HepG2 (cell line): ENCODE results near the gene ELP1. TPM values are rescaled to one million over a fixed set of nuclear protein-coding genes. Genes with fewer than 3 reads are reported as not detected.
A peak's percentile ranks its signal among the peaks of the same experiment; 100 is the strongest.

Source experiments
- AGO2 ChIP-seq: fragments of 200-400 bp; formaldehyde crosslinking; optimal IDR thresholded peaks from 2 replicates; pipeline ENCODE3; 2017; ENCODE audit warnings: mild to moderate bottlenecking, low read depth, low read length, moderate library complexity
- ARID4A ChIP-seq: sonication (generic); formaldehyde crosslinking; IDR thresholded peaks from 2 replicates; pipeline ENCODE4 v1.5.0; 2020; ENCODE audit warnings: mild to moderate bottlenecking, missing genetic modification reagents, borderline replicate concordance
- CEBPB ChIP-seq: IDR thresholded peaks from 2 replicates; pipeline ENCODE4 v1.6.1; 2011; ENCODE audit warnings: low read depth, low read length, improper control_type of control experiment, borderline replicate concordance
- HOXA3 ChIP-seq: sonication (generic); formaldehyde crosslinking; IDR thresholded peaks from 2 replicates; pipeline ENCODE4 v1.5.0; 2020; ENCODE audit warnings: missing genetic modification reagents
- KLF11 ChIP-seq: IDR thresholded peaks from 2 replicates; pipeline ENCODE4 v1.6.1; 2016; ENCODE audit warnings: missing compliant biosample characterization
- NFAT5 ChIP-seq: sonication (generic); formaldehyde crosslinking; IDR thresholded peaks from 2 replicates; pipeline ENCODE4 v1.4.0; 2020; ENCODE audit warnings: missing genetic modification reagents
- NR3C1 ChIP-seq: sonication (generic); formaldehyde crosslinking; IDR thresholded peaks from 2 replicates; pipeline ENCODE4 v1.4.0; 2020; ENCODE audit warnings: missing genetic modification reagents
- PHF8 ChIP-seq: sonication (generic); formaldehyde crosslinking; IDR thresholded peaks from 2 replicates; pipeline ENCODE4 v1.5.0; 2020; ENCODE audit warnings: missing genetic modification reagents
- SIN3A ChIP-seq: IDR thresholded peaks from 2 replicates; pipeline ENCODE4 v1.6.1; 2011; ENCODE audit warnings: low read depth, mild to moderate bottlenecking, control low read depth, low read length, borderline replicate concordance
- SP4 ChIP-seq: sonication (generic); formaldehyde crosslinking; IDR thresholded peaks from 2 replicates; pipeline ENCODE4 v1.8.1; 2023; ENCODE audit warnings: mild to moderate bottlenecking, missing genetic modification reagents
- SRSF4 ChIP-seq: fragments of 200-400 bp; formaldehyde crosslinking; IDR thresholded peaks from one replicate; pipeline ENCODE4 v1.6.1; 2018; ENCODE audit warnings: mild to moderate bottlenecking, low read depth, low read length, moderate library complexity; ENCODE audit not compliant: poor library complexity, severe bottlenecking
- SSRP1 ChIP-seq: IDR thresholded peaks from 2 replicates; pipeline ENCODE4 v1.6.1; 2016; ENCODE audit warnings: control low read depth
- ZKSCAN8 ChIP-seq: IDR thresholded peaks from 2 replicates; pipeline ENCODE4 v1.6.1; 2016; ENCODE audit warnings: borderline replicate concordance, missing genetic modification reagents, missing compliant biosample characterization
- ZMYM2 ChIP-seq: sonication (generic); formaldehyde crosslinking; IDR thresholded peaks from 2 replicates; pipeline ENCODE4 v1.8.0; 2022; ENCODE audit warnings: mild to moderate bottlenecking, missing genetic modification reagents
- ZNF121 ChIP-seq: sonication (generic); formaldehyde crosslinking; IDR thresholded peaks from 2 replicates; pipeline ENCODE4 v1.5.0; 2020; ENCODE audit warnings: mild to moderate bottlenecking, missing genetic modification reagents
- ZNF563 ChIP-seq: sonication (generic); formaldehyde crosslinking; IDR thresholded peaks from 2 replicates; pipeline ENCODE4 v1.8.0; 2022; ENCODE audit warnings: mild to moderate bottlenecking, moderate library complexity, missing genetic modification reagents
- ZNF770 ChIP-seq: sonication (generic); formaldehyde crosslinking; IDR thresholded peaks from 2 replicates; pipeline ENCODE4 v1.5.0; 2020; ENCODE audit warnings: mild to moderate bottlenecking, missing genetic modification reagents
- ZNF773 ChIP-seq: sonication (generic); formaldehyde crosslinking; IDR thresholded peaks from 2 replicates; pipeline ENCODE4 v1.4.0; 2020; ENCODE audit warnings: missing genetic modification reagents, borderline replicate concordance
- polyA plus RNA-seq, 8 experiments: library from polyadenylated mRNA; depleted of rRNA in 3 of 8; stranded (reverse) in 7 of 8; unstranded in 1 of 8; fragments of >200 nt; fragmentation: Illumina TruSeq in 4 of 8; extraction: Trizol in 4 of 8; gene quantifications; 2 replicates each; pipeline versions ENCODE4 v1.2.1 to v1.2.3, GENCODE V29; 2011 to 2016; ENCODE audit warnings: low read depth in 4 of 8, missing spikeins in 1 of 8, mixed read lengths in 1 of 8; ENCODE audit not compliant: insufficient read depth in 1 of 8
- total RNA-seq, 5 experiments: library from RNA; depleted of rRNA; stranded (reverse); fragments of >200 nt; fragmentation: Illumina TruSeq; extraction: Trizol; gene quantifications; 2 replicates each; pipeline ENCODE4 v1.2.3, GENCODE V29; 2016; ENCODE audit warnings: low read depth in 1 of 5

Gene ELP1
- total and polyA plus RNA-seq, 2 of the 13 experiments (the other 11 are each of a cell fraction or from before 2014, with no cell fraction given) = 157 to 275 TPM

- TF ChIP-seq NFAT5 (CRISPR knock-in tag) (no peak), CEBPB (no peak), ZNF121 (CRISPR knock-in tag) (peak; percentile 25; the same call in 1 of the 2 replicates), PHF8 (CRISPR knock-in tag) (no peak), SRSF4 (no peak), ZNF563 (CRISPR knock-in tag) (no peak), ZKSCAN8 (CRISPR knock-in tag) (no peak), HOXA3 (no peak), KLF11 (CRISPR knock-in tag) (no peak), ZMYM2 (no peak), AGO2 (peak; percentile 58), SIN3A (no peak), ARID4A (CRISPR knock-in tag) (no peak), SSRP1 (CRISPR knock-in tag) (peak; percentile 79; the same call in 1 of the 2 replicates), ZNF770 (no peak), NR3C1 (CRISPR knock-in tag) (no peak), SP4 (no peak), ZNF773 (no peak)
Measured at GRCh38 chr9:108882052-108882888, 51.7 kb downstream of the ELP1 start (continued).
